HepG2 (cell line): ENCODE measurements around the gene GABRP. TPM values are rescaled to one million over a fixed set of nuclear protein-coding genes. Genes with fewer than 3 reads are reported as not detected.

Experiments
- ATAC-seq: fragments of 200-7000 bp; cut with Tn5 transposase; 3 replicates; pipeline ENCODE4 v1.9.1; 2020; ENCODE audit warnings: mild to moderate bottlenecking, moderate library complexity
- BruUV-seq: library from RNA; stranded (reverse); fragments of 400-500 nt; replicated peaks from 2 replicates; lab custom pipeline; 2021; lab: Mats Ljungman, UMichigan
- CTCF ChIA-PET: fragments of 300-600 bp; formaldehyde crosslinking; extraction: SDS; loops from one replicate; lab custom pipeline; 2021; ENCODE audit warnings: low total read pairs, inconsistent platforms, low intra/inter-chr PET ratio; lab: Yijun Ruan, JAX
- POLR2A ChIA-PET: fragments of 350-600 bp; sonication (Branson Sonifier 250); formaldehyde crosslinking; loops from one replicate; lab custom pipeline; 2020; ENCODE audit warnings: antibody characterized with exemption, inconsistent platforms; lab: Yijun Ruan, JAX
- DNase-seq: peaks from one replicate; pipeline ENCODE4 v3.0.0-alpha.2; 2015; ENCODE audit warnings: low spot score
- FAIRE-seq: peaks from 3 replicates; lab custom pipeline; 2011; peaks lifted over from hg19 to GRCh38; lab: Jason Lieb, UNC
- H2AFZ ChIP-seq: one replicate; pipeline ENCODE4 v1.6.1; 2011; ENCODE audit warnings: low read length, inconsistent platforms
- H3K27ac ChIP-seq: fragments of 300-600 bp; 3 replicates; pipeline ENCODE4 v1.8.0; 2011; ENCODE audit warnings: mixed run types, mild to moderate bottlenecking, mixed read lengths, low read length, inconsistent platforms; ENCODE audit not compliant: insufficient read depth; ENCODE audit errors: extremely low read length
- H3K27me3 ChIP-seq, 2 experiments: fragments of 200-600 bp in 1 of 2; 2 replicates in 1 of 2; 3 replicates in 1 of 2; pipeline versions ENCODE4 v1.6.0 to v1.8.0; 2011; ENCODE audit warnings: low read length in 2 of 2, mild to moderate bottlenecking in 2 of 2, moderate library complexity in 2 of 2, inconsistent platforms in 1 of 2; ENCODE audit not compliant: insufficient read depth in 2 of 2, control insufficient read depth in 1 of 2
- H3K36me3 ChIP-seq, 2 experiments: fragments of 200-600 bp in 1 of 2; replicated peaks in 1 of 2; 2 replicates in 1 of 2; 3 replicates in 1 of 2; pipeline versions ENCODE4 v1.5.1 to v1.8.0; 2011; ENCODE audit warnings: low read length in 2 of 2, inconsistent platforms in 1 of 2; ENCODE audit not compliant: insufficient read depth in 2 of 2, control insufficient read depth in 1 of 2
- H3K4me1 ChIP-seq: 2 replicates; pipeline ENCODE4 v1.5.1; 2012; ENCODE audit warnings: low read length, inconsistent platforms; ENCODE audit not compliant: insufficient read depth
- H3K4me2 ChIP-seq: 2 replicates; pipeline ENCODE4 v1.6.0; 2011; ENCODE audit warnings: low read depth, low read length, inconsistent platforms
- H3K4me3 ChIP-seq, 3 experiments: fragments of 200-600 bp in 1 of 3; sonication (generic), shearing (Covaris generic) in 1 of 3; replicated peaks in 1 of 3; 2 replicates each; pipeline ENCODE4 v1.5.1; 2011 to 2016; ENCODE audit warnings: low read length in 3 of 3, inconsistent platforms in 2 of 3, low read depth in 2 of 3, mild to moderate bottlenecking in 2 of 3, control low read depth in 1 of 3, mixed read lengths in 1 of 3; ENCODE audit not compliant: insufficient read depth in 1 of 3
- H3K79me2 ChIP-seq: one replicate; pipeline ENCODE4 v1.6.1; 2011; ENCODE audit warnings: low read length, inconsistent platforms; ENCODE audit not compliant: insufficient read depth
- H3K9ac ChIP-seq: 2 replicates; pipeline ENCODE4 v1.6.0; 2011; ENCODE audit warnings: mild to moderate bottlenecking, low read depth, low read length, inconsistent platforms; ENCODE audit not compliant: insufficient read depth
- H3K9me3 ChIP-seq: 2 replicates; pipeline ENCODE4 v1.5.1; 2012; ENCODE audit warnings: mild to moderate bottlenecking, low read length
- H4K20me1 ChIP-seq: 2 replicates; pipeline ENCODE4 v1.6.0; 2011; ENCODE audit warnings: inconsistent platforms, mild to moderate bottlenecking, low read length, moderate library complexity; ENCODE audit not compliant: insufficient read depth
- IKZF5 ChIP-seq: IDR thresholded peaks from 2 replicates; pipeline ENCODE4 v1.6.1; 2018; ENCODE audit warnings: missing genetic modification reagents, mild to moderate bottlenecking, missing compliant biosample characterization
- MAFF ChIP-seq: IDR thresholded peaks from 2 replicates; pipeline ENCODE4 v1.6.1; 2011; ENCODE audit warnings: low read depth, low read length, improper control_type of control experiment
- MAFK ChIP-seq, 2 experiments: IDR thresholded peaks in 1 of 2; conservative IDR thresholded peaks in 1 of 2; 2 replicates each; pipeline ENCODE4 v1.6.1; 2011; ENCODE audit warnings: improper control_type of control experiment in 2 of 2, low read length in 2 of 2
- NPAS2 ChIP-seq: sonication (generic); formaldehyde crosslinking; IDR thresholded peaks from 2 replicates; pipeline ENCODE4 v1.8.0; 2022; ENCODE audit warnings: mild to moderate bottlenecking, missing genetic modification reagents, borderline replicate concordance
- STAT6 ChIP-seq: sonication (generic); formaldehyde crosslinking; IDR thresholded peaks from 2 replicates; pipeline ENCODE4 v1.4.0; 2020; ENCODE audit warnings: missing genetic modification reagents, mild to moderate bottlenecking, borderline replicate concordance
- TGIF2 ChIP-seq: IDR thresholded peaks from 2 replicates; pipeline ENCODE4 v1.6.1; 2016; ENCODE audit warnings: control low read depth, missing compliant biosample characterization
- ZNF263 ChIP-seq: sonication (generic); formaldehyde crosslinking; IDR thresholded peaks from 2 replicates; pipeline ENCODE4 v1.4.0; 2020; ENCODE audit warnings: missing genetic modification reagents
- ZNF598 ChIP-seq: sonication (generic); formaldehyde crosslinking; IDR thresholded peaks from 2 replicates; pipeline ENCODE4 v1.5.1; 2020; ENCODE audit warnings: mild to moderate bottlenecking, missing genetic modification reagents, borderline replicate concordance
- ZUFSP ChIP-seq: sonication (generic); formaldehyde crosslinking; IDR thresholded peaks from 2 replicates; pipeline ENCODE4 v1.9.0; 2021; ENCODE audit warnings: missing genetic modification reagents, mild to moderate bottlenecking, borderline replicate concordance
- WGBS: methylation state at CpG from one replicate; pipeline ENCODE4 v1.1.6; 2017; ENCODE audit warnings: low lambda C conversion rate; 5-methylcytosine and 5-hydroxymethylcytosine counted together
- in situ Hi-C: cut with HindIII; loops from 2 replicates; pipeline ENCODE4 v1.10.0; 2017; ENCODE audit warnings: low pct_unique_long_range_greater_than_20kb; ENCODE audit not compliant: extremely low pct_ligation_motif_present
- intact Hi-C: fragments of 100-400 bp; cut with micrococcal nuclease; formaldehyde crosslinking; loops from one replicate; pipeline ENCODE4 v1.10.0; 2022; ENCODE audit not compliant: unreplicated experiment
- polyA plus RNA-seq, 8 experiments: library from polyadenylated mRNA; depleted of rRNA in 3 of 8; stranded (reverse) in 7 of 8; unstranded in 1 of 8; fragments of >200 nt; fragmentation: Illumina TruSeq in 4 of 8; extraction: Trizol in 4 of 8; gene quantifications; 2 replicates each; pipeline versions ENCODE4 v1.2.1 to v1.2.3, GENCODE V29; 2011 to 2016; ENCODE audit warnings: low read depth in 4 of 8, missing spikeins in 1 of 8, mixed read lengths in 1 of 8; ENCODE audit not compliant: insufficient read depth in 1 of 8
- total RNA-seq, 5 experiments: library from RNA; depleted of rRNA; stranded (reverse); fragments of >200 nt; fragmentation: Illumina TruSeq; extraction: Trizol; gene quantifications; 2 replicates each; pipeline ENCODE4 v1.2.3, GENCODE V29; 2016; ENCODE audit warnings: low read depth in 1 of 5

GABRP gene
- total and polyA plus RNA-seq, 2 of the 13 experiments (the other 11 are each of a cell fraction or from before 2014, with no cell fraction given): not detected

GRCh38 chr5:170811719-170812118 is 28.2 kb downstream of the GABRP start:
- no peak overlapping the region for H3K4me3 ChIP-seq
- POLR2A ChIA-PET: no interaction called here
- CTCF ChIA-PET: no interaction called here
- ATAC-seq (no peak), FAIRE-seq (no peak), DNase-seq (no peak)
- no TSS peak for BruUV-seq
- H4K20me1 ChIP-seq: no peaks in the 10 kb centered on the region
- no peaks in the 10 kb centered on the region for H3K4me1 ChIP-seq
- in situ Hi-C loops: no loop called here
- H3K79me2 ChIP-seq: no peaks in the 10 kb centered on the region
- H3K4me2 ChIP-seq: no peak overlapping the region
- H3K27me3 ChIP-seq: no peaks in the 10 kb centered on the region
- TF ChIP-seq NPAS2 (CRISPR knock-in tag): no peak
- no peak for TF ChIP-seq STAT6 (CRISPR knock-in tag)
- no peak for TF ChIP-seq ZNF263 (CRISPR knock-in tag)
- peak; percentile 87 for TF ChIP-seq MAFF
- no peak for TF ChIP-seq IKZF5 (CRISPR knock-in tag)
- no peak for TF ChIP-seq ZUFSP (CRISPR knock-in tag)
- no peak for TF ChIP-seq ZNF598 (CRISPR knock-in tag)
- TF ChIP-seq MAFK (conservative IDR thresholded peaks at IDR 0.05 in 1 of 2, IDR thresholded peaks at IDR 0.05 in 1 of 2; ENCODE audit: low read length in 2 of 2): peak; percentile 79 to 94
- TF ChIP-seq TGIF2 (CRISPR knock-in tag): no peak
- TF ChIP-seq, all 625 proteins: peak for 2
- H3K36me3 ChIP-seq: no peaks in the 10 kb centered on the region
- no peak overlapping the region for H3K9ac ChIP-seq
- no peaks in the 10 kb centered on the region for H3K9me3 ChIP-seq
- intact Hi-C loops: no loop called here
- no peak overlapping the region for H2AFZ ChIP-seq
- H3K27ac ChIP-seq: no peak overlapping the region
- WGBS: 61% methylated on average over 4 of the region's 4 CpGs
